HEK293T (cell line): Measurements from ENCODE around the gene EPS8L3.

Experiments
- FOXK2 ChIP-seq: fragments of 450-650 bp; IDR thresholded peaks from 2 replicates; pipeline ENCODE4 v1.6.1; 2016; ENCODE audit warnings: mild to moderate bottlenecking
- SP1 ChIP-seq: fragments of 450-650 bp; IDR thresholded peaks from 2 replicates; pipeline ENCODE4 v1.6.1; 2017
- ZNF384 ChIP-seq: fragments of 450-650 bp; IDR thresholded peaks from 2 replicates; pipeline ENCODE4 v1.6.1; 2016

DNA sequence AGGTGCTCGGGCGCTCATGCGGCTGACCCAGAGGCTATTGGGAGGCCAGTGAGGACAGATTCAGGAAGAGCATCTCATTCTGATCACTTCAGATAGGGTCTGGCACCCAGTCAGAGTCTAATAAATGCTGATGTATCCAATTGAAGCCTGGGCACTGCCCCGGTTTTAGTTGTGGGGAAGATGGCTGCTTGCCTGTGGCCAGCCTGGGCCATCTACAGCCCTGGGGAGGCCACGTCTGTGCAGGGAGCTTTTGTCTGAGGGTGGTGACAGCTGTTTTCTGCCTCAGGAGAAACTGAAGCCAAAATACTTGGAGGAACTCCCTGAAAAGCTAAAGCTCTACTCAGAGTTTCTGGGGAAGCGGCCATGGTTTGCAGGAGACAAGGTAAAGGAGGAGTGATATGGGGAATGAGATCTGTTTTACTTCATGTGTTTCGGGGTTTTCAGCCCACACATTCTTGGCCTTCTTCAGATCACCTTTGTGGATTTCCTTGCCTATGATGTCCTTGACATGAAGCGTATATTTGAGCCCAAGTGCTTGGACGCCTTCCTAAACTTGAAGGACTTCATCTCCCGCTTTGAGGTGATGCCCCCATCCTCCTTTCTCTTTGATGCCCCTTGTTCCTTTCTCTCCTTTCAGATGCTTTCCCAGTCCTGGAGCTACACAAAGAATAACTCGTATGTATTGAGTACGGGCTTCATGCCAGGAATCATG, 48.9 kb downstream of the EPS8L3 start:
- TF ChIP-seq ZNF384 (no peak), FOXK2 (no peak), SP1 (no peak)
